Uterus (tissue), 2 donors: Measurements from ENCODE around the gene C1orf21.

Experiments used
- POLR2A ChIP-seq, 2 donors: fragments of 450-650 bp; IDR thresholded peaks; one replicate each; pipeline ENCODE4 v1.6.1; 2016; ENCODE audit warnings: antibody characterized with exemption in 2 of 2, mild to moderate bottlenecking in 1 of 2, moderate library complexity in 1 of 2
- TF ChIP-seq, protein P1 (sequence below), 4 experiments: fragments of 200-600 bp in 2 of 4; fragments of 450-650 bp in 2 of 4; sonication (generic) in 2 of 4; IDR thresholded peaks; one replicate each; pipeline ENCODE4 v1.5.1; 2016 to 2019; ENCODE audit warnings: antibody characterized with exemption in 4 of 4, mild to moderate bottlenecking in 2 of 4, moderate library complexity in 1 of 4

DNA sequence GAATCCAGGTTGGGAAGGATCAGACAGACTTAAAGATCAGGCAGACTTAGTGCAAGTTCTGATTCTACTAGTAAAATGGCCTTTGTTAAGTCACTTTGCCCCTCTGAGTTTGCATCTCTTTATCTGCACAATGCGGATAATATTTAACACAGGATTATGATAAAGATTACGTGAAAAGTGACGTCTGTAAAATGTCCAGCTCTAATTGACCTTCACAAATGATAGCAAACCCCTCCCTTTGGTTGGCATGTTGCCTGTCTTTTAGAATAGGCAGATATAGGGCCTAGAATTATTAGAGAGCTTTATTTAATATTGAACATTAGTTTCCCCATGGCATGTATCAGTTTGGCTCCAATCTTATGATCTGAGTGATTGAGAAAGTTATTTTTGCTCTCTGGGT, 55.4 kb downstream of the C1orf21 start:
- TF ChIP-seq POLR2A (IDR thresholded peaks at IDR 0.05), result no peak
- TF ChIP-seq, protein P1, sequence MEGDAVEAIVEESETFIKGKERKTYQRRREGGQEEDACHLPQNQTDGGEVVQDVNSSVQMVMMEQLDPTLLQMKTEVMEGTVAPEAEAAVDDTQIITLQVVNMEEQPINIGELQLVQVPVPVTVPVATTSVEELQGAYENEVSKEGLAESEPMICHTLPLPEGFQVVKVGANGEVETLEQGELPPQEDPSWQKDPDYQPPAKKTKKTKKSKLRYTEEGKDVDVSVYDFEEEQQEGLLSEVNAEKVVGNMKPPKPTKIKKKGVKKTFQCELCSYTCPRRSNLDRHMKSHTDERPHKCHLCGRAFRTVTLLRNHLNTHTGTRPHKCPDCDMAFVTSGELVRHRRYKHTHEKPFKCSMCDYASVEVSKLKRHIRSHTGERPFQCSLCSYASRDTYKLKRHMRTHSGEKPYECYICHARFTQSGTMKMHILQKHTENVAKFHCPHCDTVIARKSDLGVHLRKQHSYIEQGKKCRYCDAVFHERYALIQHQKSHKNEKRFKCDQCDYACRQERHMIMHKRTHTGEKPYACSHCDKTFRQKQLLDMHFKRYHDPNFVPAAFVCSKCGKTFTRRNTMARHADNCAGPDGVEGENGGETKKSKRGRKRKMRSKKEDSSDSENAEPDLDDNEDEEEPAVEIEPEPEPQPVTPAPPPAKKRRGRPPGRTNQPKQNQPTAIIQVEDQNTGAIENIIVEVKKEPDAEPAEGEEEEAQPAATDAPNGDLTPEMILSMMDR (IDR thresholded peaks at IDR 0.05), result no peak
